Raji (cell line): ENCODE results near the gene ADCY2.

Source experiments
- POLR2A ChIP-seq: IDR thresholded peaks from 2 replicates; pipeline ENCODE4 v1.6.1; 2011; ENCODE audit warnings: low read depth, low read length, control low read depth; ENCODE audit not compliant: insufficient read depth

The ADCY2 gene

DNA sequence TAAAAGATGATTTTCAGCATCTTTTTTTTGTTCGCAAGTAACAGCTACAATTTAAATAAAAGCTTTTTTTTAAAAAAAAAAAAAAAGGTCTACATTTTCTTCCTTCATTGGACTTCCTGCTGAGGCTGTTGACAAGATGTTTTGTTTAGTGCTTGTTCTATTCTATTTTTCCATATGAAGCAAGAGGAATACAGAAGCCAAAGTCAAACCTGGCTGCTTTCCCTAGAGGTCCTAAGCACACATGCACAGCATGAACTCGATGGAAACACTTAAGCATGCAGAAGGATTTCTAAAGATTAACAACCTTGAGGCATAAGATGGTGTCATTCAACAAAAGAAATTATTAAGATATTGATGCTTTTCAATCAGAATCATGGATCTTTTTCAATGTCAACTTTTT is 105.1 kb downstream of the ADCY2 start:
- no peak for TF ChIP-seq POLR2A

DNA sequence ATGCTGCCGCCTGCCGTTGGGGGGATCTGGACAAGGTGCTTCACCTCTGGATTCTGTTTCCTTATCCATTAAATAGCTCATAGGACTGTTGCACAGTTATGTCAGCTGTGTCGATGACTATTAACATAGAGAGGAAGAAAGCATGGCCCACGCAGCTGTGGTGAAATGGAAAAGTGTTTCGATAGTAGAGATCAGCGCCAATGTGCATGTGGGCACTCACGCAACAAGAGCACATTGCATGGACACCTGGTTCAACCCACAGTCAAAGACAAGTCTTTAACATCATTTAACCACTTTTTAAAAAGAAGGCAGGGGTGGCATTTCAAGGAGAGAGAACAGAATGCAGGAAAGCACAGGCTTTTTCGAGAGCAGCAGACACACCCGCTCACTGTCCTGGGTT is 107.6 kb downstream of the ADCY2 start:
- TF ChIP-seq POLR2A, result no peak

DNA sequence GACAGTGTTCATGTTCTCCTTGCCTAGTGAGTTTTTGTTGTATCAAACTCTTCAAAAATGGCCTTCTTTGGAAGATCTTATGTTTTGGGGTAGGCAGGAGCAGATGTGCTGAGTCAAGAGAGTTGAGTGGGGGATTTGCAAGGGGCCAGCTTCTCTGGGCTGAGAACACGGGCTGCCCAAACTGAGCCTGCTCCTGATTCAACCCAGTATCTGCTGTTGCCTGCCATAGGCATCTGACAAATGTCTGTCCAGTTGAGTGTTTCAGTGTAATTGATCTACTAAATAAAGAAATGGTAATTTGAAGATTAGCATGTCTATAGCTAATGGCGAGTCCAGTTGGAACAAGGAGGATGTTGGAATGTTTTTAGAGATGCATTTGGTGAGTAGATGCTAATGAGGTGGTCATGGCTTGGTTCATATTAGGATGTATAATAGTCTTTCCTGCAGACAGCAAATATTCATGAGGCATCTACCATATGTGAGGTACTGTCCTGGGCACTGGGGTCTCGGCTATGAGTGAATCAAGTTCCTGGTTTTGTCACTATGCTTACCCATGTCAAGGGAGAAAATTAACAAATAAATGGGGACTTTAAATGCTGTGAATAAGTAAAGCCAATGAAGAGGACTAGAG is 119.5 kb downstream of the ADCY2 start:
- TF ChIP-seq POLR2A, result no peak

DNA sequence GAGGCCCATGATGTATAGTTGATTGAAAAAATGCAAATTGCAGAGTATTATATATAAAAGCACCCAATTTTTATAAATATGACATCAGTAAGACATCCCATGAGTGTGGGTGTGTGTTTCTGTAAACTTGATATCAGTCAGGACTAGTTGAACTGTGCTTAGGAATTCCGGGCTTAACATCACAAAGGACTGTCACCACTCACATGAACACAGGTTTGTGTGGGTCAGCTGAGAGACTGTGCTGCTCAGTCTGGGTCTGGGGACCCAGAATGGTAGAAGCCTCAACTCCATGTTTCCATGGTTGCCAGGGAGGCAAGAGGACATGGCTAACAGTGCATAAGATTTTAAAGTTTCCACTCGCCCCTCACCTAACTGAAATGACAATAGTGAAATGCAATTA is 120.3 kb downstream of the ADCY2 start:
- TF ChIP-seq POLR2A, result no peak

DNA sequence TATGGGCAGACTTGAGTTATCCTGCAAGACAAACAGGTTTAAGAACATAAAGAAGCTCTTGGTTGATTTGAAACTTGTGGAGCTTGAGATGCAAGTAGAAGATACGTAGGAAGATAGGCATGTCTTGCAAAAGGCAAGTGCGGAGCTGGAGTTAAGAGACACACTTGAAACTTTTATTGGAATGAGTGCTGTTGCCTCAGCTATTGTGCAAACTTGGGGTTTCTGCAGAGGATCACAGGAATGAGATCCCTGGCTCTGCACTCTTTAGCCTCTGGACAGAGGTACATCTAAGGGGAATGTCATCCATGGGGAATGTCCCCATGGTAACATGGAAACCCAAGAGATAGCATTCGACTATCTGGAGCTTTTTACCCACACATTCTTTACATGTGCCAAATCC is 121.1 kb downstream of the ADCY2 start:
- TF ChIP-seq POLR2A, result no peak

DNA sequence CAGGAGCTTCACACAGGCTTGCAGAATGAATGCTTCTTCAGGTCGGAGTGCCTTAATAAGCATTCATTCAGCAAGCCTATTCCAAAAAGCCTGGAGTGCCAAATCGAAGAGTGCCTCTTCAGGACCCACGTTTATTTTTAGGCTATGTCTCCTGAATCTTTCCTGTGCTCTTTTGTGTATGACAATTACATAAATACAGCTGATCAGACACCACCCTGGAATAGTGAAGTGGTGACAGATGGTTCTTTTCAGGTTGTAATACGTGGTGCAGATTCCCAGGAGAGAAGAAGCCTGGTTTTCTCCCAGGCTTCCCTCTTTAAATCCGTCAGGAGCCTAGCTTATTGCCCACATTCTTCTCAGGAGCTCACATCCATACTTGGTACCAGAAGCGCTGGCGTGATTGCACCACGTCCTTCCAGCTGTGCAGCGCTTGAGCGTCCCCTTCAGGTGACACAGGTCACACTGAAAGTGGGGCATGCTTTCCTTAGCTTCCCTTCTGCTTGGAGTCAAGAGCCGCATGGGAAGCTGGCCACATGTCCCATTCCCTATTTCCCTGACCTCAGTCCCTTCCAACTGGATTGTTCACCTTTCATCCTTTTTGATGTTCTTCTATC is 123.1 kb downstream of the ADCY2 start:
- no peak for TF ChIP-seq POLR2A

DNA sequence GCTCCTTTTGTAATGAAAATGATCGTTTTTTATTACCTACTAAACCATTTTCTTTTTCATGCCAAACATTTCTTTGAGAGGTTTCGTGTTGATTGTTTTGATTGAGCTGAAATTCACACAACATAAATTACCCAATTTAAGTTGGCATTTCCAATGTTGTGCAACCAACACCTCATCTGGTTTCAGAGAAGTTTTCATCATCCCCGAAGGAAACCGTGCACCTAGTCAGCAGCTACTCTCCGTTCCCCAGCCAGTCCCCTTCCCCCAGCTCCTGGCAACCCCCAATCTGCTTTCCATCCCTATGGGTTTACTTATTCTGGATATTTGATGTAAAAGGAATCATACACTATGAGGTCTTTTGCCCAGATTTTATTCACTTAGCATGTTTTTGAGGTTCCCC is 123.6 kb downstream of the ADCY2 start:
- TF ChIP-seq POLR2A, result no peak

DNA sequence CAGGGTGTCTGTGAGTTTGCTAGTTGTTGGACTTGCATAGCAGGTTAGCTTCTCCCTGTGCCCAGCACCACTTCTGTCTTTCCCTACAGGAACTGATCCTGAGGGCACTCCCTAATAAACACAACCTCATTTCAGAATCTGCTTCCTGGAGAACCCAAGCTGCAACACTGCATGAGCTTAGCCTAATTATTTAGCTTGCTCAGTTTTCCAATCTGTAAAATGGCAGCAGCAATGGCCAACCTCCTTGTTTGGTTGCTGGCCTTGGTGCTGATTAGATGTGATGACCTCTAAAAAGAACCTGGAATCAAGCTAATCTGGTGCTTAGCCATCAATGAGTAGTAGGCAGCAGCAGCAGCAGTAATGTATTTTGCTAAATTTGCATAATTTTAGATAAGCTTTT is 133.9 kb downstream of the ADCY2 start:
- TF ChIP-seq POLR2A, result no peak

DNA sequence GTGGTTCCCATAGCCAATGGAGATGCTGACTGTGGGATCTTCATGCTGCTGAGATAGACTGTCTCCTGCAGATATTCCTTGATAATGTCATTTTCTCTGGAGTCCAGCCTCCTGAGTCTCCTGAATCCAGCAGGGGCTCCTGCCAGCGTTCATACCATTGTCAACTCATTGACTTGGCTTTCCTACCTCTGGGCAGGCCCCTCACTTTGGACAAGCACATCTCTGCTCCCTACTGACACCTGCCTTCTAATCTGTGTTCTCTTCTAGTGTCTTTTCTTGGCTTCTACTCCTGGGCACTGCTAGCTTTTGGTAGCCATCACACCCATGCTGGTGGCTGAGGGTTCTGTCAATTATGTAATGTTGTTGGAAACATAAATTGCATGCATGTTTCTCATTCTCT is 138.0 kb downstream of the ADCY2 start:
- TF ChIP-seq POLR2A, result no peak

DNA sequence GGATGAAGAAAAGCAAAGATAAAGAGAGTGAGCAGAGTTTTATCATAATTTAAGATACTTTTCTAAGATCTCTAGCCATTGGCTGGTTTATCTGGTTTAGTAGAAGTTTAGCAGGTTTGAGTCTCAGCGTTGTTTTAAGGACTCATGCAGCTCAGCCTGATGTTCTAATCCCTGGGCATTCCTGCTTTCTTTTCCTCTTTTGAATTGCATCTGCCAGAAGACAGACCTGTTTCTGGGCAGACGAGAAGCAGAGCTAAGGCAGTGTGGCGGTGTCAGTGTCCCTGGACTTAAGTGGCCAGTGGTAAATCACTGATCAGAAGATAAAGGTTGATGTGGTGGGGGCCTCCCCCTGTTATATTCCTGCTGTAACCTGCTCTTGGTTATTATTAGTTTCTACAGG is 138.6 kb downstream of the ADCY2 start:
- TF ChIP-seq POLR2A, result no peak

DNA sequence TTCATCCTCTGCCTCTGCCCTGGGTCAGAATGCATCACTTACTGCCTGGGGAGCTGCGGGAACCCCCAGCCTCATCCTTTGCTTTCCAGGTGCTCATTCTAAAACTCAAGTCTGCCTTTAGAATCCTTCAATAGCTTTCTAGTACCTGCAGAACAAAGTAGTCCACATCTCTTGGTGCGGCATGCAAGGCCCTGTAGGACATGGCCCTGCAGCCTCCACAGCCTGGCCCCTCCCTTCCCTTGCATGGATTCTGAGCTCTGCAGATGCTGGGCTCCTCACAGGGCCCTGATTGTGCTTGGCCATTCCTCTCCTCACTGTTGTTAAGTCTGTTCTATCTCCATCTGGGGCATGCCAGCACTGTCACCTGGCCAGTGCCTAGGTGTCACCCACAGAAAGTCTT is 141.6 kb downstream of the ADCY2 start:
- no peak for TF ChIP-seq POLR2A

DNA sequence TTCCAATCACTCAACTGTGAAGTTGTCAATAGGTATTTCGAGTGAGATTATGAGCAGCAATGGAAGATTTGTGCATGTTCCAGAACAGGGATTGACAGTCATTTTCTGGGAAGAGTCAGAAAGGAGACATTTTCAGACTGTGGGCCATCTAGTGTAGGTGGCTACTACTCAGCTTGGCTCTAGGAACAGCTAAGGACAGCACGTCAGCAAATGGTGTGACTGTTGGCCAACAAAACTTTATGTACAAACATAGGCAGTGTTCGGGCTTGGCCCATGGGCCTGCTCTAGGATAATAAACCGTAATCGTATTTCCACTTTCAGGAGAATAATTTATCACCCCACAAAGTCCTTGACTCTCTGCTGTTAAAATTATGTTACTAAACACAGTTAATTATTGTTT is 143.6 kb downstream of the ADCY2 start:
- TF ChIP-seq POLR2A, result no peak

DNA sequence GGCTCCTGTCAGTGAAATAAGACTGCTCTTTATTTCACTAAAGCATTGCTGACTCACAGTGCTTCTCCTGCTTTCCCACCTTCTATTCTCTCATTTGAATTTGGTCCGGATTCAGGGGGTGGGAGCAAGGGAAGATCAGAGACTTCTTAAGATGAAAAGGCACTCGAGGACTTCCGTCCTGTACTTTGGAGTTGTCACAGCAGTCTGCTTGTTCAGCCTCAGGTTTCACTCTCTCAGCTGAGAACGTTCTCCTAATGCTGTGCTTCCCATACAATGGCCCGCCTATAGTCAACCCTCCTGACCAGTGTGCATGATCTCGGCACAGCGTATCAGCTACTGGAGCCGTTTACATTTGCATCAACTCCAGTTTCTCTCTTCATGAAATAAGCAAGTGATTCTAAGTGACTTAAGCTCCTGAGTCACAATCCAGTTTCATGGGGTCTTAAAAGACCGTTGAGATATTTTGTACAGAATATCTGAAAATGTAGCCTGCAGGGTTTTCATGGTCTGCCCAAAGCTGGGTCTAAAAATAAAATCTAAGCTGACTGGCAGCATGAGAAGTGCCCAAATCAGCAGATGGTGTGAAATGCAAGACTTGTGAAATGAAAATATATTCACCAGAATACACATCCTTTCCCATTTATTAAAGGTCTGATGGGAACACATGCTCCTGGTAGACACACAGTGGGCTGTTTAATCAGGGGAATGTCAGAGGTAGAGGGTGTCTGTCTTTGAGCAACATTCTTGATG is 145.0 kb downstream of the ADCY2 start:
- no peak for TF ChIP-seq POLR2A

DNA sequence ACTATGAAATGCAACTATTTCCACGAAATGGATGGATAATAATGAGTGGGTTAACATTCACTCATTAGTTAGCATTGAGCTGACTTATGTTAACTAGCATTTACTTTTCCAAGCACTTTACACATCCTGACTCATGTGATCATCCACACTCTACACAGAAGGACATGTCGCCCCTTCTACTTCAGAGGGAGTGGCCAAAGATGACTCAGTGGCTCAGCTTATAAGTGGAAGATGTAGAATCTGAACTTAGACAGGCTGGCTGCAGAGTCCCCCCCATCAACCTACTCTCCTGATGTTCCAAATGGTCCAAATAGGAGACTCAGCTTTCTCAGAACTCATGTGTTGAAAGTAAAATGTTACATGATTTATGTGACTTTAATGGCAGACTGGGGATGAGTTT is 146.0 kb downstream of the ADCY2 start:
- no peak for TF ChIP-seq POLR2A

DNA sequence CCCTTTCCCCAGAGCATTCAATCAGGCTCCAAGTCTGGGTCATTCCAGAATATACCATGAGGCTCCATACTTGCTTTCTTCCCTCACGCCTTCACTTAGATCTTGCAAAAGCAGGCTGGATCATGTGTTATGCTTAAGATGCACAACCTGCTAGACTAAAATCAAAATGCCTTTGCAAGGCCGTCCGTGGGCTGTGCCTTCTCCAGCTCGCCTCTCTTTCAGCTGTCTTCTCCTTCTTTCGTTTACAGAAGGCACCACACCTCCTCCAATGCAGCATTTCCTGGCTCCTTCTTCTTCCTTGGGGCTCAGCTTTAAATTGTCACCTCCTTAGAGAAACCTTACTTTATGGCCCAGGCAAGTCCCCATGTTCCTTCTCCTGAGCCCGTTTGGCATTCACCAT is 150.6 kb downstream of the ADCY2 start:
- no peak for TF ChIP-seq POLR2A

DNA sequence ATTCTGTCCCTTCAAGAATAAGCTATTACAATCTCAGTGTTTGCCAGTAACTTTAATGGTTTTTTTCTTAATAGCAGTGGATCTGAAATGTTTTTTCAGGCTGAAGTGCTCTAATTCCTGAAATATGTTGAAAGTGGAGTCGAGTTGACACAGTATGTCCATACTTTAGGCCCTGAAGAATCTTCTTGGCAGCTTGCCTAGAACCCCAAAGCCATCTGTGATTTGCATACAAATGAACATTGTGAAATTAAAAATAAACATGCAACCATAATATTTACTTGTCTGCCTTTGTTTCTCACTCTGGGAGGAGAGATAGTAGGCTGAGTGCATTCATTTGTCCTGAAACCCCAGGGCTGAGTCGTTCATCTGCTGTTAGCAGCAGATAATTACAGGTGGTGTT is 152.7 kb downstream of the ADCY2 start:
- no peak for TF ChIP-seq POLR2A
